ENCODE measurements around the gene LRRC8C.

- TF ChIP-seq CTCF (IDR thresholded peaks at IDR 0.05 in 2 of 3, conservative IDR thresholded peaks at IDR 0.05 in 1 of 3; ENCODE audit: borderline replicate concordance in 1 of 3, insufficient read depth in 1 of 3, low read depth in 2 of 3, low read length in 2 of 3) (no peak), MAX (IDR thresholded peaks at IDR 0.05) (0 out of 2 replicates have a peak, but pooled peaks have one; percentile 19), POLR2A (IDR thresholded peaks at IDR 0.05; ENCODE audit: borderline replicate concordance, extremely low read depth, insufficient read depth, insufficient read length) (no peak), SIN3A (IDR thresholded peaks at IDR 0.05; ENCODE audit: low read depth) (no peak)
These were observed 27.2 kb upstream of the LRRC8C start for GRCh38 chr1:89605692-89606091.

All from HCT116 (cell line).